SIG-M5 treated with dmso at 0.1 percent for 504 hours (cell line): ENCODE measurements around the gene CDK9.

Experiments used
- DNase-seq: peaks from one replicate; lab custom pipeline; 2025; ENCODE audit not compliant: unreplicated experiment; lab: John Stamatoyannopoulos, UW

Gene CDK9

GRCh38 chr9:127761491-127761956, 24.3 kb upstream of the CDK9 start:
- no peak for DNase-seq

GRCh38 chr9:127762111-127762676, 23.6 kb upstream of the CDK9 start:
- DNase-seq = no peak

- DNase-seq = no peak
Measured at GRCh38 chr9:127763918-127764384, 21.9 kb upstream of the CDK9 start.

- DNase-seq = no peak
Measured at GRCh38 chr9:127765418-127765817, 20.4 kb upstream of the CDK9 start.

GRCh38 chr9:127767410-127767809, 18.4 kb upstream of the CDK9 start:
- DNase-seq = no peak

- no peak for DNase-seq
Measured at GRCh38 chr9:127767909-127768331, 17.9 kb upstream of the CDK9 start.

- DNase-seq = no peak
Measured at GRCh38 chr9:127768698-127769097, 17.1 kb upstream of the CDK9 start.

GRCh38 chr9:127769101-127769500, 16.7 kb upstream of the CDK9 start:
- DNase-seq = no peak

GRCh38 chr9:127769929-127770582, 15.8 kb upstream of the CDK9 start:
- DNase-seq = no peak

- DNase-seq = no peak
Measured at GRCh38 chr9:127770583-127770904, 15.3 kb upstream of the CDK9 start.

- peak; percentile 96 for DNase-seq
Measured at GRCh38 chr9:127770905-127771569, 14.8 kb upstream of the CDK9 start.

GRCh38 chr9:127771570-127772189, 14.2 kb upstream of the CDK9 start:
- no peak for DNase-seq

GRCh38 chr9:127772603-127773002, 13.2 kb upstream of the CDK9 start:
- DNase-seq = no peak

- DNase-seq = no peak
Measured at GRCh38 chr9:127773272-127773671, 12.6 kb upstream of the CDK9 start.

GRCh38 chr9:127773981-127774380, 11.9 kb upstream of the CDK9 start:
- no peak for DNase-seq

- peak; percentile 79 for DNase-seq
Measured at GRCh38 chr9:127776195-127776923, 9.5 kb upstream of the CDK9 start.

GRCh38 chr9:127776924-127777289, 8.9 kb upstream of the CDK9 start:
- DNase-seq = no peak

GRCh38 chr9:127777368-127777980, 8.4 kb upstream of the CDK9 start:
- no peak for DNase-seq

- peak; percentile 86 for DNase-seq
Measured at GRCh38 chr9:127778280-127779135, 7.3 kb upstream of the CDK9 start, which contains the start of gene SH2D3C. SH2D3C (minus strand) TSS chr9:127778666; CDS start chr9:127778627, 39 bp downstream.
